Measurements from ENCODE around the gene TFCP2. TPM values are rescaled to one million over a fixed set of nuclear protein-coding genes. Genes with fewer than 3 reads are reported as not detected.

Gene TFCP2
- total RNA-seq, 1 donor from 2014 or later = 3.0 TPM

GRCh38 chr12:51086933-51087332 lies 86.0 kb downstream of the TFCP2 start:
- peaks cover 5 to 9% of the 10 kb centered on the region in 2 donors for H3K36me3 ChIP-seq
- no peak overlapping the region for H3K4me3 ChIP-seq
- no peak overlapping the region for H3K27ac ChIP-seq
- DNase-seq (ENCODE audit: low spot score in 2 of 2) = no peak
- H3K27me3 ChIP-seq = no peaks in the 10 kb centered on the region
- H3K4me1 ChIP-seq = peaks cover 4 to 5% of the 10 kb centered on the region in 2 donors
- intact Hi-C loops (cut with DNase I) = no loop called here
- TF ChIP-seq, protein P1, sequence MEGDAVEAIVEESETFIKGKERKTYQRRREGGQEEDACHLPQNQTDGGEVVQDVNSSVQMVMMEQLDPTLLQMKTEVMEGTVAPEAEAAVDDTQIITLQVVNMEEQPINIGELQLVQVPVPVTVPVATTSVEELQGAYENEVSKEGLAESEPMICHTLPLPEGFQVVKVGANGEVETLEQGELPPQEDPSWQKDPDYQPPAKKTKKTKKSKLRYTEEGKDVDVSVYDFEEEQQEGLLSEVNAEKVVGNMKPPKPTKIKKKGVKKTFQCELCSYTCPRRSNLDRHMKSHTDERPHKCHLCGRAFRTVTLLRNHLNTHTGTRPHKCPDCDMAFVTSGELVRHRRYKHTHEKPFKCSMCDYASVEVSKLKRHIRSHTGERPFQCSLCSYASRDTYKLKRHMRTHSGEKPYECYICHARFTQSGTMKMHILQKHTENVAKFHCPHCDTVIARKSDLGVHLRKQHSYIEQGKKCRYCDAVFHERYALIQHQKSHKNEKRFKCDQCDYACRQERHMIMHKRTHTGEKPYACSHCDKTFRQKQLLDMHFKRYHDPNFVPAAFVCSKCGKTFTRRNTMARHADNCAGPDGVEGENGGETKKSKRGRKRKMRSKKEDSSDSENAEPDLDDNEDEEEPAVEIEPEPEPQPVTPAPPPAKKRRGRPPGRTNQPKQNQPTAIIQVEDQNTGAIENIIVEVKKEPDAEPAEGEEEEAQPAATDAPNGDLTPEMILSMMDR (IDR thresholded peaks at IDR 0.05) = no peak
- no peaks in the 10 kb centered on the region for H3K9me3 ChIP-seq

DNA sequence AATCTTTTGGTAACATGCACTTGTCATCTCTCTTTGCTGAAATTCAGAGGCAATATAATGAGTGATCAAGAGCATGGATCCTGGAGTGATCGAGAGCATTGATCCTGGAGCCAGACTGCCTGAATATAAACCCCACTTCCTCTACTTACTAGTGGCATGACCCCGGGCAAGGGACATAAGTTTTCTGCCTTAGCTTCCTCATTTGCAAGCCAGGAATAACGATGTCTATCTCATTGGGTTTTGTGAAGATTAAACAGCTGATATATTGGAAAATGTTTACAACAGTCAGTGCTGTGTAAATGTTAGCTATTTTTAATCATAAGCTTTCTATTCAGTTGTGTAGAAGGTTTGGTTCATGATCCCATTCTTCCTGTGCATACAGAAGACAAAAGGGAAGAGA lies 87.2 kb downstream of the TFCP2 start:
- DNase-seq (ENCODE audit: low spot score in 2 of 2) = peak in 1 of 2 donors; percentile 24
- TF ChIP-seq, protein P1 (IDR thresholded peaks at IDR 0.05) = no peak
- H3K4me1 ChIP-seq = peaks cover 5 to 12% of the 10 kb centered on the region in 2 donors
- H3K27me3 ChIP-seq = no peaks in the 10 kb centered on the region
- no peak overlapping the region for H3K4me3 ChIP-seq
- no peaks in the 10 kb centered on the region for H3K9me3 ChIP-seq
- no peak overlapping the region for H3K27ac ChIP-seq
- intact Hi-C loops (cut with DNase I) = no loop called here
- peaks cover 4 to 6% of the 10 kb centered on the region in 2 donors for H3K36me3 ChIP-seq

GRCh38 chr12:51083126-51083833 lies 89.7 kb downstream of the TFCP2 start, which contains the start of gene CSRNP2:
Gene CSRNP2 (minus strand): TSS chr12:51083596. CDS start chr12:51076561, 7,035 bp downstream.
- peak; percentile 90 to 98 for DNase-seq (ENCODE audit: low spot score in 2 of 2)
- intact Hi-C loops (cut with DNase I) = loop anchor here (1.0 to 2.0 kb wide), 6 partner anchors 35 to 318 kb away; partner anchors contain the start of genes ATF1, DAZAP2, LETMD1 and POU6F1

DNA sequence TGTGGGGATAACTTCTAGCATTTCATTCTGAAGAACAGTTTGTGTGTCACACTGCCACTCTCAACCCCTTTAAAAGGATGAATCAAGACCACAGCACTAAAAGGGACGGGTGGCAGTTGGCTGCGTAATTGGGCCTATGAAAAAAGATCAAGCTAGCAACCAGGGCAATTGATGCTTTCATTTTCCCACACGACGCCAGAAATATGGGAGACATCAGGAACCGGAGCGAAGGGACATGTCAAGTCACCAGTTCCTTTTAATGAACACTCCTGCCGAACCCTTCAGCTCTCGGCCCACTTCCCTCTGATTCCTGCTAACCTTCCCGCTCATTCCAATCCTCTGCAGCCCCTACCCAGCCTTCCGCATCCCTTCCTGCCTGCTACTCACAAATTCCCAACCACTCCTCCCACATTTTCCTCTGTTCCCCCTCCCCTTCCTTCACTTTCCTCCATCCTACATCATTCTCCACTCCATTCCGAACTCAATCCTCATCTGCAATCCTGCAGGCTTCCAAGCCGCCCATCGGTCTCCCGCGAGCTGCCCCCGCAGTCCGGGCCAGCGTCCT lies 90.3 kb downstream of the TFCP2 start:
- peak overlapping the region; percentile 91 to 99 for H3K4me3 ChIP-seq
- peak in 1 of 2 donors; percentile 62 for DNase-seq (ENCODE audit: low spot score in 2 of 2)
- peak overlapping the region; percentile 95 to 99 for H3K27ac ChIP-seq
- H3K36me3 ChIP-seq = no peaks in the 10 kb centered on the region
- H3K27me3 ChIP-seq = no peaks in the 10 kb centered on the region
- intact Hi-C loops (cut with DNase I) = loop anchor here (1.0 to 2.0 kb wide), 6 partner anchors 34 to 318 kb away; partner anchors contain the start of genes ATF1, DAZAP2, LETMD1 and POU6F1
- TF ChIP-seq, protein P1 (IDR thresholded peaks at IDR 0.05) = no peak
- no peaks in the 10 kb centered on the region for H3K9me3 ChIP-seq
- H3K4me1 ChIP-seq = peaks cover 5 to 19% of the 10 kb centered on the region in 2 donors

More at GRCh38 chr12:51083126-51083833, 89.7 kb downstream of the TFCP2 start, which contains the start of gene CSRNP2:
- TF ChIP-seq, protein P1 (IDR thresholded peaks at IDR 0.05) = no peak
- peak within 1 kb of the TSS; percentile 91 to 99 for H3K4me3 ChIP-seq
- no peaks in the 10 kb centered on the region for H3K36me3 ChIP-seq
- H3K4me1 ChIP-seq = peaks cover 5 to 13% of the 10 kb centered on the region in 2 donors
- no peaks in the 10 kb centered on the region for H3K9me3 ChIP-seq
- peak within 1 kb of the TSS; percentile 95 to 99 for H3K27ac ChIP-seq
- H3K27me3 ChIP-seq = no peaks in the 10 kb centered on the region

- Histone ChIP-seq H3K27me3 (no peaks in the 10 kb centered on the region), H3K36me3 (no peaks in the 10 kb centered on the region), H3K4me1 (peaks cover 5 to 21% of the 10 kb centered on the region in 2 donors), H3K27ac (peak overlapping the region in 1 of 2 donors; percentile 99), H3K4me3 (peak overlapping the region in 1 of 2 donors; percentile 99), H3K9me3 (no peaks in the 10 kb centered on the region)
- intact Hi-C loops (cut with DNase I) = no loop called here
- TF ChIP-seq, protein P1 (IDR thresholded peaks at IDR 0.05) = no peak
- DNase-seq (ENCODE audit: low spot score in 2 of 2) = no peak
Measured at GRCh38 chr12:51081421-51081820, 91.5 kb downstream of the TFCP2 start.
